T47D (cell line): ENCODE data around the gene UBR4.

Source experiments
- DNase-seq, 2 experiments: peaks; one replicate each; pipeline versions ENCODE4 v3.0.0 to v3.0.0-alpha.2; 2011 to 2012; ENCODE audit warnings: low read depth in 1 of 2, low spot score in 1 of 2
- JUND ChIP-seq: IDR thresholded peaks from 2 replicates; pipeline ENCODE4 v1.6.1; 2012; ENCODE audit warnings: low read depth
- in situ Hi-C: cut with HindIII; loops from 2 replicates; pipeline ENCODE4 v1.10.0; 2016; ENCODE audit warnings: low sequenced_read_pairs, low pct_unique_long_range_greater_than_20kb

UBR4 gene

DNA sequence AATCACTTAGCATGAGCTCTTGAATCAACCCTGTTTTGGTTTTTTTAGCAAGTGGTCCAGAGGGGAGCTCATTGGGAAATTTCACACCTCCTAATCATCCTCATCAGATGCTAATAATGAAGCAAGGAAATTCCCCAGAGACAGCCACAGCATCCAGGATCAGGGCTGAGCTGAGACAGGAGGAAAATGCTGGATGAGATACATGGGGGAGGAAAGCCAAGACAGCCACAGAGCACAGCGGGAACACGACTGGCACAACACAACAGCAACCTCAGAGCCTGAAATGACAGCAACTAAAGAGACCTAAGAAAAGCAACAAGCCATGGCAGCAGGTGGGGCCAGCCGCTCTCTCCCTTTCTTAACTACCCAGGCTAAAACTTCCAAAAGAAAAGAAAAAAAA, 70.4 kb downstream of the UBR4 start:
- no peak for TF ChIP-seq JUND
- in situ Hi-C loops: no loop called here
- DNase-seq: no peak

GRCh38 chr1:19138958-19139581, 71.0 kb downstream of the UBR4 start:
- in situ Hi-C loops: no loop called here
- TF ChIP-seq JUND: no peak
- no peak for DNase-seq

DNA sequence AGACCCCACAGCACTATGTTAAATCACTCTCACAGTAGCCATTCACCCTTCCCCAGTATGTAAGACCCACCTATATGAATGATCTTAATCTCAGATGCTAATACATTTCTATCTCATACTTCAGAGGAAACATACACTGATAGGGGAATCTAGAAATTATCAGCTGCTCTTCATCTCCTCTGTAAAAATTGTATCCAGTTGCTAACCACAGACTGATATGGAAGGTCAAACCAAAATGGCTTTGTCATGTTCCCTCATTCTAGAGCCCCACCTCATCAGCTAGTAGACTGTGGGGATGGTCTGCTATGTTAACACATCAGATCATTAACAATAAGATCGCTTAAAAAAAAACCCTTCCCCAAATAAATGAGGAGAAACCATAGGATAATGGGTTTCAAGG, 71.7 kb downstream of the UBR4 start:
- DNase-seq: no peak
- in situ Hi-C loops: no loop called here
- TF ChIP-seq JUND: no peak

- in situ Hi-C loops: no loop called here
- no peak for DNase-seq
- no peak for TF ChIP-seq JUND
Measured at GRCh38 chr1:19137158-19137557, 72.9 kb downstream of the UBR4 start.

- TF ChIP-seq JUND: no peak
- in situ Hi-C loops: no loop called here
- DNase-seq: no peak
Measured at GRCh38 chr1:19133360-19133759, 76.7 kb downstream of the UBR4 start.

DNA sequence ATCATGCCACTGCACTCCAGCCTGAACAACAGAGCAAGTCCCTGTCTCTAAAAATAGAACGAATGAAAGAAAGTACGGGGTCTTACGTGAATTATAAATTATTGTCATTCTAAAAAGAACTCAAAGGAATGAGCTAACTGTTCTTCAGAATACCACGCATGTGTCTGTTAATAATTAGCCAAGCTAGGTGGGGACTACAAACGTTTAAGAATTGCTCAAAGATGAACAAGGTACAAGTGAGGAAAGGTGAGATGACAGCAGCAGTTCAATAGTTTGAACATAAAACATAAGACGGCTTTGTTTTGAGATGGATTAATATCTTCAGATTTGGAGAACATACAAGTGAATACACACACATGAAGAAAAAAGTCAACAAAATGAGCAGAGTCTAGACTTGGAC, 79.6 kb downstream of the UBR4 start:
- in situ Hi-C loops: no loop called here
- TF ChIP-seq JUND: no peak
- no peak for DNase-seq

GRCh38 chr1:19128968-19129514, 81.0 kb downstream of the UBR4 start:
- in situ Hi-C loops: no loop called here
- DNase-seq: no peak
- no peak for TF ChIP-seq JUND

GRCh38 chr1:19124273-19124672, 85.8 kb downstream of the UBR4 start:
- DNase-seq: no peak
- no peak for TF ChIP-seq JUND
- in situ Hi-C loops: no loop called here

DNA sequence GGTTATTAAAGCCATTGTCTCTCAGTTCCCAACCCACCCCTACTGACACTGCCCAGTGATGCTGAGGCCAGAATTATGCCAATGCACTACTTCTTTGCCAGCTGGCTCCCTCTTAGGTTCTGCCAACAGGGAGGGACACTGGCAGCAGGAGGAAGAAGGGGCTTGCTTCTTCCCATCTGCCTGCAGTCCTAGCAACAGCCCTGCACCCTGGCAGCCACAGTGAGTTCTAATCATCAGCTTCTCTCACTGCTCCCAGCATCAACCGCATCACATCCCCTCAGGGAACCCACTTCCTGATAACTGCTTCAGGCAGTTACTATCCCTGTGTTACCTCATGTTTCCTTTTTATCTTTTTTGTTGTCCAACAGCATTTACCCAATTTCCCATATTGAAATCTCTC, 86.2 kb downstream of the UBR4 start:
- in situ Hi-C loops: no loop called here
- no peak for TF ChIP-seq JUND

DNA sequence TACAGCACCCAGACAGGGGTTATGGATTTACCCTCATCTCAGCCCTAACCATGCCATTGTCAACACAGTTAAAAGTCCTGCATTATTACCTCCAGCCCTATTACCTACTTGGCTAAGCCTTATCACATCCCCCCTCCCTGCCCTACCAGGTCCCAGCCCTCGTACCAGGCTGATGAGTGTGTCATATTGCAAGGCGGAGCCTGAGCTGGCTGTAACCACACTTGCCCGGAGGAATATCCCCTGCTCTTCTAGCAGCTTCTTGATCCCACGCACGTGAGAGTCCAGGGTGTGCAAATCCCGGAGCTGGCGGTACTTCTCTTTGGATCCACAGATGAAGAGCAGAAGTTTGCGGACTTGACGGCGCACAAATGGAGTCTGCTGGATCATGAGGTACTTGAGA, 87.4 kb downstream of the UBR4 start:
- TF ChIP-seq JUND: no peak

More for the DNA sequence above, 86.2 kb downstream of the UBR4 start:
- DNase-seq: no peak

DNA sequence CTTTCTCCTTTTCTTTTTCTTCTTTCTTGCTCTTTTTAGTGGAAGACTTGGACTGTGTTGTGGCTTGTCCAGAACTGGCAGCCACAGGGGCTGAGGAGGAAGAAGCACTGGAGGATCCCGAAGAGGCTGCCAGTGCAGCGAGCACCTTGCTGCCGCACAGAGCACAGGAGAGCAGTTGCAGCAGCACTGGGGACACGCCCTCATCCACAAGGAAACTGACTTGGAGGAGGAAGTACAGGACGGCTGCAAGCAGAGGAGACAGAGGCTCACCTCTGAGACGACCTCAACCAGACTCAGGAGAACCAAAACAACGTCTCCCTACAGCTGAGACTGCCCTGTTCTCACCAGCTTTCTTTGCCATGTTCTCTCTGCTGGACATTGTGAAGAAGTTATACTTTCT, 88.9 kb downstream of the UBR4 start:
- no peak for TF ChIP-seq JUND
- in situ Hi-C loops: no loop called here
- DNase-seq: no peak

More for the DNA sequence above, 87.4 kb downstream of the UBR4 start:
- DNase-seq: no peak
- in situ Hi-C loops: no loop called here

- in situ Hi-C loops: no loop called here
- DNase-seq: no peak
- no peak for TF ChIP-seq JUND
Measured at GRCh38 chr1:19120070-19120469, 90.0 kb downstream of the UBR4 start.

DNA sequence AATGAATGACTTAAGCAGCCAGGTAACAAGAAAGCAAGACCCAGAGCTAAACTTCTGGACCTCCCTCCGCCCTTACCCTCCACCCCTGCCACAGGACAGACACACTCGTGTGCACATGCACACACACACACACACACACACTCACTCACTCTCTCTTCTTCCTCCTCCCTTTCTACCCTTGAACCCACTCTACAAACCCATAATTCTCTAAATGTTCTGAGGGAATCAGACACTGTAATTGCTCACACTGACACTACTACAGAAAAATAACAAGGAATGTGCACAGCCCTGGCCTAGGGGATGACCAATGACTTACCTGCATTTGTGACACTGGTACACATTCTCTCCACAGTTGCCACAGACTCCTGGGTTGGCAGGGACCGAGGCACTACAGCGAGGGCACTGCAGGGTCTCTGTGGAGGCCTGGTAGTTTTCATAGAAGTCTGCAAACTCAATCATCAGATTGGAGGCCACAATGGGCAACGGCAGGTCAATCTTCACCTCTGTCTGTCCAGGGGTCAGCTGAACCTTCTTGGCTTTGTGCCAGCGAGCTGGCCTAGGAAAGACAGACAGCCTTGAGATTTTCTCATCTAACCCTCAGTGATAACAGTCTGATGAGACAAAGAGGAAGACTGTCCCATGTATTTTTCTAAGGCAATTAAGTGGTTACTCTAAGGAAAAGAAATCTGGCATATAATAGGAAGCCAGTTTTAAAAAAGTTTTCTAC, 94.8 kb downstream of the UBR4 start:
- TF ChIP-seq JUND: no peak
- no peak for DNase-seq
- in situ Hi-C loops: no loop called here
